ENCODE data around the gene AMY1C. TPM values are rescaled to one million over a fixed set of nuclear protein-coding genes. Genes with fewer than 3 reads are reported as not detected.

Gene AMY1C
- total RNA-seq, 1 donor from 2014 or later: not detected

- no peak for DNase-seq
- H3K36me3 Mint-ChIP-seq (ENCODE audit: unreplicated experiment): no peaks in the 10 kb centered on the region
- no peaks in the 10 kb centered on the region for H3K9me3 Mint-ChIP-seq (ENCODE audit: unreplicated experiment)
- no peak overlapping the region for H3K4me3 Mint-ChIP-seq (ENCODE audit: unreplicated experiment)
- H3K4me1 Mint-ChIP-seq (ENCODE audit: low read depth, unreplicated experiment): no peaks in the 10 kb centered on the region
- no peaks in the 10 kb centered on the region for H3K27me3 Mint-ChIP-seq (ENCODE audit: unreplicated experiment)
- H3K27ac Mint-ChIP-seq (ENCODE audit: unreplicated experiment): no peak overlapping the region
- no peak for TF ChIP-seq CTCF (IDR thresholded peaks at IDR 0.05; ENCODE audit: partially characterized antibody, unreplicated experiment)
Measured at GRCh38 chr1:103761896-103762295, 12.2 kb downstream of the AMY1C start.

DNA sequence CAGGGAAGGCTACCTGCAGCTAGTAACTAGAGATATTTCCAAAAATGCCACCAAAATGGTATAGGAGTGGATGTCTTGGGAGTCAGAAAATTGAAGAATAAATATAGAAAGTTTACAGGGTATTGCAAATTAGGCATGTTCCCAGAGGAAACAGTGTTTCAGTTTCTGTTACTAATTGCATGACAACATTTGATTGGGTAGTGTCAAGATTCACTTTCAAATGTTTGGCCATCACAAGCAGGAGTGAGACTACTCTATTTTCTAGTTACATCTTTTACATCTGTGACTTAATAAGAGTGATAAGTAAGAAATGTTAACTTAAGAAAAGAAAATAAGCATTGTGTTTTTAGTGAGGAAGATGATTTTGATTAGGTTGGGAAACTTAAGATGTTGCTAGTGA, 30.2 kb downstream of the AMY1C start:
- no peak for DNase-seq
- H3K27ac Mint-ChIP-seq (ENCODE audit: unreplicated experiment): no peak overlapping the region
- H3K4me3 Mint-ChIP-seq (ENCODE audit: unreplicated experiment): no peak overlapping the region
- H3K27me3 Mint-ChIP-seq (ENCODE audit: unreplicated experiment): no peaks in the 10 kb centered on the region
- H3K4me1 Mint-ChIP-seq (ENCODE audit: low read depth, unreplicated experiment): no peaks in the 10 kb centered on the region
- H3K36me3 Mint-ChIP-seq (ENCODE audit: unreplicated experiment): no peaks in the 10 kb centered on the region
- no peaks in the 10 kb centered on the region for H3K9me3 Mint-ChIP-seq (ENCODE audit: unreplicated experiment)
- TF ChIP-seq CTCF (IDR thresholded peaks at IDR 0.05; ENCODE audit: partially characterized antibody, unreplicated experiment): no peak

- Mint-ChIP-seq H3K27me3 (ENCODE audit: unreplicated experiment) (no peaks in the 10 kb centered on the region), H3K4me3 (ENCODE audit: unreplicated experiment) (no peak overlapping the region), H3K9me3 (ENCODE audit: unreplicated experiment) (no peaks in the 10 kb centered on the region), H3K4me1 (ENCODE audit: low read depth, unreplicated experiment) (no peaks in the 10 kb centered on the region), H3K27ac (ENCODE audit: unreplicated experiment) (no peak overlapping the region), H3K36me3 (ENCODE audit: unreplicated experiment) (no peaks in the 10 kb centered on the region)
- TF ChIP-seq CTCF (IDR thresholded peaks at IDR 0.05; ENCODE audit: partially characterized antibody, unreplicated experiment): no peak
- no peak for DNase-seq
Measured at GRCh38 chr1:103783944-103784377, 34.3 kb downstream of the AMY1C start.

- Mint-ChIP-seq H3K36me3 (ENCODE audit: unreplicated experiment) (no peaks in the 10 kb centered on the region), H3K4me3 (ENCODE audit: unreplicated experiment) (no peak overlapping the region), H3K4me1 (ENCODE audit: low read depth, unreplicated experiment) (no peaks in the 10 kb centered on the region), H3K9me3 (ENCODE audit: unreplicated experiment) (no peaks in the 10 kb centered on the region), H3K27me3 (ENCODE audit: unreplicated experiment) (no peaks in the 10 kb centered on the region), H3K27ac (ENCODE audit: unreplicated experiment) (no peak overlapping the region)
- no peak for TF ChIP-seq CTCF (IDR thresholded peaks at IDR 0.05; ENCODE audit: partially characterized antibody, unreplicated experiment)
- no peak for DNase-seq
Measured at GRCh38 chr1:103788377-103788776, 38.7 kb downstream of the AMY1C start.

DNA sequence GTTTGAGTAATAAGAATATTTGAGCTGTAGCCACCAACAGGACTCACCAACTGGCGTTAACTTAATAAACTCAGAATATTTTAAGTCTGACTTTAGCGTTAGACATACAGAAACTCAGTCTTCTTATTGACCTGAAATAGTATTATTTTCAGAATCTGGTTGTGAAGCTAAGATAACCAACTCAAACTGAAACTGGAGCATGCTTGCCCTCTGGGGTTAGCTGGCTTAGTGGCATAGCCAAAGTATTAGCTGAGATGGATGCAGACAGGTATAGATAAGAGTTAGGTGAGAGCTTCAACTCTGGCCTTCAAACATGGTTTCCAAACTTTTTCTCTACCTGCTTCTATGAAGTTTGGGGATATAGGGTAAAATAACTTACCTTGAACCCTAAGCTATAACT, 40.5 kb downstream of the AMY1C start:
- Mint-ChIP-seq H3K4me1 (ENCODE audit: low read depth, unreplicated experiment) (no peaks in the 10 kb centered on the region), H3K4me3 (ENCODE audit: unreplicated experiment) (no peak overlapping the region), H3K36me3 (ENCODE audit: unreplicated experiment) (no peaks in the 10 kb centered on the region), H3K9me3 (ENCODE audit: unreplicated experiment) (no peaks in the 10 kb centered on the region), H3K27me3 (ENCODE audit: unreplicated experiment) (no peaks in the 10 kb centered on the region), H3K27ac (ENCODE audit: unreplicated experiment) (no peak overlapping the region)
- TF ChIP-seq CTCF (IDR thresholded peaks at IDR 0.05; ENCODE audit: partially characterized antibody, unreplicated experiment): no peak
- DNase-seq: no peak

Other genes with a start within 250 kb of the AMY1C start
- 33.8 TPM for gene RNPC3, start 224.2 kb upstream of the AMY1C start, total RNA-seq (ENCODE audit: unreplicated experiment)
- gene AMY2B, start 178.3 kb upstream of the AMY1C start, total RNA-seq (ENCODE audit: unreplicated experiment): 9.9 TPM
- gene AMY2A, start 132.5 kb upstream of the AMY1C start, total RNA-seq (ENCODE audit: unreplicated experiment): not detected
- gene AMY1A, start 94.1 kb upstream of the AMY1C start, total RNA-seq (ENCODE audit: unreplicated experiment): not detected
- gene AMY1B, start 53.7 kb upstream of the AMY1C start, total RNA-seq (ENCODE audit: unreplicated experiment): not detected